PC-9 (cell line): ENCODE measurements around the gene PLAAT4. TPM values are rescaled to one million over a fixed set of nuclear protein-coding genes. Genes with fewer than 3 reads are reported as not detected.

ENCODE experiments used
- BruUV-seq: library from RNA; stranded (reverse); fragments of 400-500 nt; replicated peaks from 2 replicates; lab custom pipeline; 2021; lab: Mats Ljungman, UMichigan
- CTCF ChIA-PET: fragments of 300-600 bp; sonication (Branson Sonifier 250); formaldehyde crosslinking; loops from one replicate; lab custom pipeline; 2022; ENCODE audit warnings: antibody characterized with exemption; lab: Charles Lee
- POLR2A ChIA-PET: fragments of 300-600 bp; sonication (Branson Sonifier 250); formaldehyde crosslinking; loops from one replicate; lab custom pipeline; 2022; ENCODE audit warnings: antibody characterized with exemption; ENCODE audit not compliant: unreplicated experiment; lab: Charles Lee
- DNase-seq, 2 experiments: peaks; one replicate each; pipeline versions ENCODE4 v3.0.0 to v3.0.0-alpha.2; 2015 to 2022; ENCODE audit warnings: mixed read lengths in 1 of 2
- H2AFZ ChIP-seq: fragments of 200-600 bp; sonication (generic); 2 replicates; pipeline ENCODE4 v1.8.1; 2017; ENCODE audit warnings: antibody characterized with exemption
- H3F3A ChIP-seq: fragments of 200-600 bp; sonication (generic); 2 replicates; pipeline ENCODE4 v1.8.1; 2017; ENCODE audit warnings: antibody characterized with exemption, mild to moderate bottlenecking, low read depth; ENCODE audit not compliant: insufficient read depth
- H3K27ac ChIP-seq: fragments of 200-600 bp; sonication (generic); 2 replicates; pipeline ENCODE4 v1.6.1; 2016; ENCODE audit warnings: mixed run types
- H3K27me3 ChIP-seq: fragments of 200-600 bp; sonication (generic); 2 replicates; pipeline ENCODE4 v1.6.1; 2016; ENCODE audit warnings: low read depth, mixed run types; ENCODE audit not compliant: insufficient read depth
- H3K36me3 ChIP-seq: fragments of 200-600 bp; sonication (generic); 2 replicates; pipeline ENCODE4 v1.6.1; 2016; ENCODE audit warnings: low read depth, mixed run types
- H3K4me1 ChIP-seq: fragments of 200-600 bp; sonication (generic); replicated peaks from 2 replicates; pipeline ENCODE4 v1.6.1; 2016; ENCODE audit warnings: mixed run types; ENCODE audit not compliant: insufficient read depth
- H3K4me2 ChIP-seq: fragments of 200-600 bp; sonication (generic); 2 replicates; pipeline ENCODE4 v1.6.1; 2017; ENCODE audit warnings: mixed run types
- H3K4me3 ChIP-seq: fragments of 200-600 bp; sonication (generic); 2 replicates; pipeline ENCODE4 v1.6.1; 2016; ENCODE audit warnings: mixed run types
- H3K79me2 ChIP-seq: fragments of 200-600 bp; sonication (generic); 2 replicates; pipeline ENCODE4 v1.6.1; 2017; ENCODE audit warnings: low read depth, mixed run types
- H3K9me2 ChIP-seq: fragments of 200-600 bp; sonication (generic); 2 replicates; pipeline ENCODE4 v1.8.1; 2017; ENCODE audit warnings: mild to moderate bottlenecking; ENCODE audit not compliant: insufficient read depth
- H3K9me3 ChIP-seq: fragments of 200-600 bp; sonication (generic); 2 replicates; pipeline ENCODE4 v1.8.1; 2016; ENCODE audit warnings: low read depth; ENCODE audit not compliant: insufficient read depth
- H4K20me1 ChIP-seq: fragments of 200-600 bp; sonication (generic); 2 replicates; pipeline ENCODE4 v1.8.1; 2017; ENCODE audit not compliant: insufficient read depth
- EZH2 ChIP-seq: fragments of 200-600 bp; sonication (generic); IDR thresholded peaks from 2 replicates; pipeline ENCODE4 v1.8.0; 2017; ENCODE audit warnings: antibody characterized with exemption, low read depth
- intact Hi-C: fragments of 100-400 bp; cut with micrococcal nuclease; formaldehyde crosslinking; loops from one replicate; pipeline ENCODE4 v1.10.0; 2022; ENCODE audit not compliant: unreplicated experiment
- total RNA-seq: library from RNA; stranded (reverse); gene quantifications from 2 replicates; pipeline ENCODE4 v1.2.3, GENCODE V29; 2021
- TF ChIP-seq, protein P1 (sequence below): fragments of 200-600 bp; sonication (generic); conservative IDR thresholded peaks from 2 replicates; pipeline ENCODE4 v1.6.1; 2017; ENCODE audit warnings: mixed run types, antibody characterized with exemption, mild to moderate bottlenecking, moderate library complexity

PLAAT4 gene
- total RNA-seq, 1 experiment from 2014 or later = 64.6 TPM

DNA sequence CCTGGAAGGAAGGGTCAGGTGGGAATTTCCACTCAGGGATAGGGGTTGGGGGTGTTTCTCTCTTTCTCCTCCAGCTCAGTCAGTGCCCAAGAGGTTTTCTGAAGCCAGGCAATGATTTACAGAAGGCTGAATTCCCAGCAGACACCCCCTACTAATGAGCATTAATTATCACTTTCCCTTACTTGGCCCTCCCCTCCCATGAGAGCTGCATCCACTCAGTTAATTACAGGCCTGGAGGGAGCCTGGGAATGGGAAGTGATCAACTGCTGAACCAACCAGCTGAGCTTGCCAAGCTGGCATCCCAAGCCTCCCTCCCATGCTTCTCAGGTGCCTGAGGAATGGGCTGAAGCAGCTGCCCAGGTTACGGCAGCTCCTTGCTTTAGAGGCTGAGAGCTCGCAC lies 29.7 kb upstream of the PLAAT4 start:
- ChIA-PET CTCF (interaction anchor here (0.7 to 1.8 kb wide), 3 partner anchors 25 to 66 kb away, joined by 3 to 24 read pairs (median 4); no protein-coding TSS in a partner anchor), POLR2A (no interaction called here)
- intact Hi-C loops = no loop called here
- Histone ChIP-seq H3K9me3 (no peaks in the 10 kb centered on the region), H3F3A (no peaks in the 10 kb centered on the region), H4K20me1 (no peaks in the 10 kb centered on the region), H3K9me2 (no peaks in the 10 kb centered on the region), H3K27ac (no peak overlapping the region), H3K79me2 (no peaks in the 10 kb centered on the region), H3K36me3 (no peaks in the 10 kb centered on the region), H3K4me3 (no peak overlapping the region), H3K27me3 (no peaks in the 10 kb centered on the region), H3K4me1 (no peaks in the 10 kb centered on the region), H2AFZ (no peak overlapping the region), H3K4me2 (no peak overlapping the region)
- DNase-seq = no peak
- TF ChIP-seq, protein P1, sequence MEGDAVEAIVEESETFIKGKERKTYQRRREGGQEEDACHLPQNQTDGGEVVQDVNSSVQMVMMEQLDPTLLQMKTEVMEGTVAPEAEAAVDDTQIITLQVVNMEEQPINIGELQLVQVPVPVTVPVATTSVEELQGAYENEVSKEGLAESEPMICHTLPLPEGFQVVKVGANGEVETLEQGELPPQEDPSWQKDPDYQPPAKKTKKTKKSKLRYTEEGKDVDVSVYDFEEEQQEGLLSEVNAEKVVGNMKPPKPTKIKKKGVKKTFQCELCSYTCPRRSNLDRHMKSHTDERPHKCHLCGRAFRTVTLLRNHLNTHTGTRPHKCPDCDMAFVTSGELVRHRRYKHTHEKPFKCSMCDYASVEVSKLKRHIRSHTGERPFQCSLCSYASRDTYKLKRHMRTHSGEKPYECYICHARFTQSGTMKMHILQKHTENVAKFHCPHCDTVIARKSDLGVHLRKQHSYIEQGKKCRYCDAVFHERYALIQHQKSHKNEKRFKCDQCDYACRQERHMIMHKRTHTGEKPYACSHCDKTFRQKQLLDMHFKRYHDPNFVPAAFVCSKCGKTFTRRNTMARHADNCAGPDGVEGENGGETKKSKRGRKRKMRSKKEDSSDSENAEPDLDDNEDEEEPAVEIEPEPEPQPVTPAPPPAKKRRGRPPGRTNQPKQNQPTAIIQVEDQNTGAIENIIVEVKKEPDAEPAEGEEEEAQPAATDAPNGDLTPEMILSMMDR = no peak
- no peak for TF ChIP-seq EZH2
- BruUV-seq = no TSS peak

DNA sequence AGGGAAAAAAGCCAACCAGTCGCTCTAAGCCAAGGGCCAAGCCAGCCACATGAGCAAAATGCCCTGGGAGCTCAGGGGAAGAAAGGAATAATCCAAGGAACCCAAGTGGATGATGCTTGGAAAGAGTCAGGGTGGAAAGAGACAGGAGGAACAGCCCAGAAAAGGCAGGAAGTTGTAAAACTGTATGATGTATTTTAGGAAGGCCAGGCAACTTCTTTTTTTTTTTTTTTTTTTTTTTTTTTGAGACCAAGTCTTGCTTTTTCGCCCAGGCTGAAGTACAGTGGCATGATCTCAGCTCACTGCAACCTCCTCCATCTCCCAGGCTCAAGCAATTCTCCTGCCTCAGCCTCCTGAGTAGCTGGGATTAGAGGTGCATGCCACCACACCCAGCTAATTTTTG lies 29.1 kb upstream of the PLAAT4 start:
- BruUV-seq = no TSS peak
- ChIA-PET CTCF (interaction anchor here (0.6 to 1.8 kb wide), 3 partner anchors 29 to 87 kb away, joined by 4 to 24 read pairs (median 7); no protein-coding TSS in a partner anchor), POLR2A (no interaction called here)
- Histone ChIP-seq H3F3A (no peaks in the 10 kb centered on the region), H3K4me3 (no peak overlapping the region), H3K9me2 (no peaks in the 10 kb centered on the region), H2AFZ (no peak overlapping the region), H3K9me3 (no peaks in the 10 kb centered on the region), H3K27me3 (no peaks in the 10 kb centered on the region), H3K4me1 (no peaks in the 10 kb centered on the region), H3K36me3 (no peaks in the 10 kb centered on the region), H3K79me2 (no peaks in the 10 kb centered on the region), H3K27ac (no peak overlapping the region), H3K4me2 (no peak overlapping the region), H4K20me1 (no peaks in the 10 kb centered on the region)
- DNase-seq = no peak
- intact Hi-C loops = no loop called here
- no peak for TF ChIP-seq EZH2
- TF ChIP-seq, protein P1 = no peak

DNA sequence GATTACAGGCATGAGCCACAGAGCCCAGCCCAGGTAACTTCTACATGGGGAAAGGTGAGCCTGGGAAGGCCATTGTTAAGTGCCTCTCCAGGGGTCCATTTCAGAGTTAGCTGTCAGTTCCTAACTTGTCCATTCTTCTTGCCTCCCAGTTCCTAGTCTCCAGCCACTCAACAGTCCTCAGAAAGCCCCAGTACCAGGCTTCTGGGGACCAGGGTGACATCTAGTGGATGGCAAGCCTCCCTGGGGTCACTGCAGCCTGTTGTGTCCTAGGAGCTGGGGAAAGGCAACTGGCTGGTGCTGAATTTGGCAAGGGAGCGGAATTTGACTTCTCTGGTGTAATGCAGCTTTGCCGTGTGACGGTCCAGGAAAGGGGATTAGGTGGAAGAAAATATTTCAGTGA lies 28.6 kb upstream of the PLAAT4 start:
- no peaks in the 10 kb centered on the region for H3K9me2 ChIP-seq
- DNase-seq = peak; percentile 42 to 44
- intact Hi-C loops = no loop called here
- H3F3A ChIP-seq = no peaks in the 10 kb centered on the region
- H3K4me3 ChIP-seq = no peak overlapping the region
- H2AFZ ChIP-seq = no peak overlapping the region
- no peaks in the 10 kb centered on the region for H3K27me3 ChIP-seq
- no peaks in the 10 kb centered on the region for H3K4me1 ChIP-seq
- no TSS peak for BruUV-seq
- H3K36me3 ChIP-seq = no peaks in the 10 kb centered on the region
- no peaks in the 10 kb centered on the region for H3K79me2 ChIP-seq
- no peak overlapping the region for H3K27ac ChIP-seq
- CTCF ChIA-PET = interaction anchor here (0.6 to 1.8 kb wide), 4 partner anchors 29 to 128 kb away, joined by 3 to 24 read pairs (median 6); no protein-coding TSS in a partner anchor
- no peaks in the 10 kb centered on the region for H3K9me3 ChIP-seq
- TF ChIP-seq, protein P1 = peak; percentile 52; the same call in 1 of the 2 replicates
- TF ChIP-seq EZH2 = no peak
- H3K4me2 ChIP-seq = no peak overlapping the region
- POLR2A ChIA-PET = no interaction called here
- no peaks in the 10 kb centered on the region for H4K20me1 ChIP-seq
